Measurements from ENCODE around the gene ARSA.

ARSA gene

GRCh38 chr22:50604256-50605001 lies 23.5 kb downstream of the ARSA start:
- no peak for DNase-seq (ENCODE audit: low spot score)

GRCh38 chr22:50603511-50604255 lies 24.3 kb downstream of the ARSA start:
- DNase-seq (ENCODE audit: low spot score) = no peak

GRCh38 chr22:50602338-50602700 lies 25.6 kb downstream of the ARSA start:
- no peak for DNase-seq (ENCODE audit: low spot score)

- no peak for DNase-seq (ENCODE audit: low spot score)
Measured at GRCh38 chr22:50601669-50602337, 26.1 kb downstream of the ARSA start.

- DNase-seq (ENCODE audit: low spot score) = no peak
Measured at GRCh38 chr22:50600967-50601668, 26.8 kb downstream of the ARSA start.

GRCh38 chr22:50600538-50600937 lies 27.4 kb downstream of the ARSA start, which contains the start of gene MAPK8IP2:
MAPK8IP2 (plus strand) TSS chr22:50600793; CDS start chr22:50600819, 26 bp downstream.
- DNase-seq (ENCODE audit: low spot score) = no peak

- DNase-seq (ENCODE audit: low spot score) = peak; percentile 79
Measured at GRCh38 chr22:50599816-50600455, 28.0 kb downstream of the ARSA start.

- no peak for DNase-seq (ENCODE audit: low spot score)
Measured at GRCh38 chr22:50597097-50597496, 30.9 kb downstream of the ARSA start.

GRCh38 chr22:50595189-50595588 lies 32.8 kb downstream of the ARSA start:
- DNase-seq (ENCODE audit: low spot score) = no peak

GRCh38 chr22:50587407-50587806 lies 40.5 kb downstream of the ARSA start:
- no peak for DNase-seq (ENCODE audit: low spot score)

- DNase-seq (ENCODE audit: low spot score) = no peak
Measured at GRCh38 chr22:50586416-50586815, 41.5 kb downstream of the ARSA start.

GRCh38 chr22:50585781-50586180 lies 42.2 kb downstream of the ARSA start:
- DNase-seq (ENCODE audit: low spot score) = no peak

GRCh38 chr22:50585238-50585637 lies 42.7 kb downstream of the ARSA start:
- no peak for DNase-seq (ENCODE audit: low spot score)

GRCh38 chr22:50584106-50585096 lies 43.6 kb downstream of the ARSA start:
- no peak for DNase-seq (ENCODE audit: low spot score)

- DNase-seq (ENCODE audit: low spot score) = no peak
Measured at GRCh38 chr22:50583294-50583861, 44.6 kb downstream of the ARSA start.

- DNase-seq (ENCODE audit: low spot score) = peak; percentile 99
Measured at GRCh38 chr22:50582493-50583293, 45.3 kb downstream of the ARSA start, which contains the start of gene CHKB. CHKB (minus strand) TSS chr22:50582849; CDS start chr22:50582781, 68 bp downstream.

GRCh38 chr22:50581950-50582492 lies 45.9 kb downstream of the ARSA start:
- no peak for DNase-seq (ENCODE audit: low spot score)

GRCh38 chr22:50581031-50581949 lies 46.7 kb downstream of the ARSA start:
- DNase-seq (ENCODE audit: low spot score) = no peak
